Activated naive CD4-positive, alpha-beta T cell treated with anti-CD3 and anti-CD28 coated beads for 36 hours (primary cell): Measurements from ENCODE around the gene TIMM29. TPM values are rescaled to one million over a fixed set of nuclear protein-coding genes. Genes with fewer than 3 reads are reported as not detected.

Source experiments
- CTCF ChIA-PET: fragments of 350-600 bp; sonication (Branson Sonifier 250); formaldehyde crosslinking; loops from one replicate; lab custom pipeline; 2021; ENCODE audit warnings: antibody characterized with exemption; lab: Charles Lee
- DNase-seq: peaks from one replicate; pipeline ENCODE4 v3.0.0-alpha.2; 2020
- H3K27ac Mint-ChIP-seq: one replicate; pipeline ENCODE4 v1.8.0; 2021; ENCODE audit warnings: mild to moderate bottlenecking, mixed read lengths
- H3K27me3 Mint-ChIP-seq: one replicate; pipeline ENCODE4 v1.8.0; 2021; ENCODE audit warnings: low read depth, mixed read lengths
- H3K36me3 Mint-ChIP-seq: one replicate; pipeline ENCODE4 v1.8.0; 2021; ENCODE audit warnings: low read depth, mixed read lengths
- H3K4me1 Mint-ChIP-seq: one replicate; pipeline ENCODE4 v1.8.0; 2021; ENCODE audit warnings: low read depth, mixed read lengths
- H3K4me3 Mint-ChIP-seq: one replicate; pipeline ENCODE4 v1.8.0; 2021; ENCODE audit warnings: mild to moderate bottlenecking, moderate library complexity, mixed read lengths
- H3K9me3 Mint-ChIP-seq: one replicate; pipeline ENCODE4 v1.8.0; 2021; ENCODE audit warnings: mixed read lengths
- intact Hi-C: fragments of 100-400 bp; cut with micrococcal nuclease; formaldehyde crosslinking; loops from one replicate; pipeline ENCODE4 v1.15.1; 2023
- total RNA-seq, 2 experiments: library from RNA; stranded (reverse); gene quantifications; one replicate each; pipeline ENCODE4 v1.2.3, GENCODE V29; 2021

The TIMM29 gene
- total RNA-seq, 2 experiments from 2014 or later, result 11.0 to 12.7 TPM

- Mint-ChIP-seq H3K4me3 (no peak overlapping the region), H3K36me3 (peaks cover 10% of the 10 kb centered on the region), H3K9me3 (no peaks in the 10 kb centered on the region), H3K27ac (no peak overlapping the region), H3K4me1 (no peaks in the 10 kb centered on the region), H3K27me3 (no peaks in the 10 kb centered on the region)
- DNase-seq, result no peak
- CTCF ChIA-PET, result interaction anchor here (0.6 to 1.1 kb wide), 2 partner anchors 120 to 184 kb away, joined by 3 read pairs; no protein-coding TSS in a partner anchor
- intact Hi-C loops, result no loop called here
These were observed 13.2 kb upstream of the TIMM29 start for GRCh38 chr19:10915130-10916091.

GRCh38 chr19:10916602-10917001, 12.0 kb upstream of the TIMM29 start:
- Mint-ChIP-seq H3K27me3 (no peaks in the 10 kb centered on the region), H3K9me3 (no peaks in the 10 kb centered on the region), H3K36me3 (peaks cover 13% of the 10 kb centered on the region), H3K4me1 (no peaks in the 10 kb centered on the region), H3K4me3 (no peak overlapping the region), H3K27ac (no peak overlapping the region)
- CTCF ChIA-PET, result interaction anchor here (0.6 to 1.5 kb wide), 3 partner anchors 16 to 185 kb away, joined by 3 to 4 read pairs (median 3); no protein-coding TSS in a partner anchor
- intact Hi-C loops, result no loop called here
- no peak for DNase-seq

GRCh38 chr19:10918359-10918758, 10.3 kb upstream of the TIMM29 start:
- H3K36me3 Mint-ChIP-seq, result peaks cover 9% of the 10 kb centered on the region
- no peak overlapping the region for H3K4me3 Mint-ChIP-seq
- no peaks in the 10 kb centered on the region for H3K4me1 Mint-ChIP-seq
- no peak overlapping the region for H3K27ac Mint-ChIP-seq
- DNase-seq, result no peak
- CTCF ChIA-PET, result no interaction called here
- no peaks in the 10 kb centered on the region for H3K27me3 Mint-ChIP-seq
- intact Hi-C loops, result no loop called here
- H3K9me3 Mint-ChIP-seq, result no peaks in the 10 kb centered on the region

- H3K36me3 Mint-ChIP-seq, result peaks cover 10% of the 10 kb centered on the region
- no peaks in the 10 kb centered on the region for H3K27me3 Mint-ChIP-seq
- CTCF ChIA-PET, result interaction anchor here (0.5 kb wide), 1 partner anchor 23 kb away, joined by 3 read pairs; no protein-coding TSS in a partner anchor
- H3K4me1 Mint-ChIP-seq, result no peaks in the 10 kb centered on the region
- intact Hi-C loops, result no loop called here
- no peak overlapping the region for H3K4me3 Mint-ChIP-seq
- no peak for DNase-seq
- H3K9me3 Mint-ChIP-seq, result no peaks in the 10 kb centered on the region
- H3K27ac Mint-ChIP-seq, result no peak overlapping the region
These were observed 9.0 kb upstream of the TIMM29 start for GRCh38 chr19:10919352-10920287.

GRCh38 chr19:10920288-10920655, 8.3 kb upstream of the TIMM29 start:
- no peaks in the 10 kb centered on the region for H3K27me3 Mint-ChIP-seq

GRCh38 chr19:10920781-10921180, 7.8 kb upstream of the TIMM29 start:
- Mint-ChIP-seq H3K27ac (no peak overlapping the region), H3K27me3 (no peaks in the 10 kb centered on the region), H3K36me3 (peaks cover 11% of the 10 kb centered on the region), H3K4me3 (no peak overlapping the region), H3K9me3 (no peaks in the 10 kb centered on the region), H3K4me1 (no peaks in the 10 kb centered on the region)
- intact Hi-C loops, result no loop called here
- no peak for DNase-seq
- CTCF ChIA-PET, result no interaction called here

More at GRCh38 chr19:10920288-10920655, 8.3 kb upstream of the TIMM29 start:
- peaks cover 11% of the 10 kb centered on the region for H3K36me3 Mint-ChIP-seq
- H3K4me3 Mint-ChIP-seq, result no peak overlapping the region
- no peaks in the 10 kb centered on the region for H3K4me1 Mint-ChIP-seq
- CTCF ChIA-PET, result no interaction called here
- intact Hi-C loops, result no loop called here
- H3K9me3 Mint-ChIP-seq, result no peaks in the 10 kb centered on the region
- H3K27ac Mint-ChIP-seq, result no peak overlapping the region
- no peak for DNase-seq

GRCh38 chr19:10921199-10921909, 7.3 kb upstream of the TIMM29 start:
- no peaks in the 10 kb centered on the region for H3K27me3 Mint-ChIP-seq
- no peak overlapping the region for H3K27ac Mint-ChIP-seq
- no peaks in the 10 kb centered on the region for H3K4me1 Mint-ChIP-seq
- no peak for DNase-seq
- H3K9me3 Mint-ChIP-seq, result no peaks in the 10 kb centered on the region
- H3K36me3 Mint-ChIP-seq, result peaks cover 11% of the 10 kb centered on the region
- CTCF ChIA-PET, result no interaction called here
- intact Hi-C loops, result no loop called here
- no peak overlapping the region for H3K4me3 Mint-ChIP-seq

- Mint-ChIP-seq H3K27ac (no peak overlapping the region), H3K4me1 (peaks cover under 1% of the 10 kb centered on the region), H3K4me3 (no peak overlapping the region), H3K27me3 (no peaks in the 10 kb centered on the region), H3K36me3 (peaks cover 11% of the 10 kb centered on the region), H3K9me3 (no peaks in the 10 kb centered on the region)
- DNase-seq, result no peak
- CTCF ChIA-PET, result interaction anchor here (1.0 kb wide), 1 partner anchor 13 kb away, joined by 3 read pairs; no protein-coding TSS in a partner anchor
- intact Hi-C loops, result no loop called here
These were observed 6.5 kb upstream of the TIMM29 start for GRCh38 chr19:10921910-10922637.

GRCh38 chr19:10922638-10923014, 6.0 kb upstream of the TIMM29 start:
- CTCF ChIA-PET, result interaction anchor here (1.0 kb wide), 1 partner anchor 12 kb away, joined by 3 read pairs; no protein-coding TSS in a partner anchor
- H3K4me1 Mint-ChIP-seq, result peaks cover 6% of the 10 kb centered on the region
- H3K4me3 Mint-ChIP-seq, result no peak overlapping the region
- no peaks in the 10 kb centered on the region for H3K27me3 Mint-ChIP-seq
- no peak overlapping the region for H3K27ac Mint-ChIP-seq
- H3K9me3 Mint-ChIP-seq, result no peaks in the 10 kb centered on the region
- no peak for DNase-seq
- peaks cover 11% of the 10 kb centered on the region for H3K36me3 Mint-ChIP-seq
- intact Hi-C loops, result no loop called here

- no peaks in the 10 kb centered on the region for H3K27me3 Mint-ChIP-seq
- H3K27ac Mint-ChIP-seq, result no peak overlapping the region
- no peak for DNase-seq
- no peaks in the 10 kb centered on the region for H3K9me3 Mint-ChIP-seq
- CTCF ChIA-PET, result no interaction called here
- no peak overlapping the region for H3K4me3 Mint-ChIP-seq
- peaks cover 10% of the 10 kb centered on the region for H3K4me1 Mint-ChIP-seq
- intact Hi-C loops, result no loop called here
- peaks cover 11% of the 10 kb centered on the region for H3K36me3 Mint-ChIP-seq
These were observed 5.1 kb upstream of the TIMM29 start for GRCh38 chr19:10923260-10924112.
